CD4-positive, alpha-beta T cell treated with Interleukin-21 for 1 hour (primary cell): ENCODE results near the gene DBP.
"Not testable (repeated sequence)": the region's sequence is repeated elsewhere in the genome, so short reads cannot be mapped to it uniquely, and the experiment has no call there.

ENCODE experiments used
- DNase-seq: peaks from one replicate; pipeline ENCODE4 v3.0.0-alpha.2; 2020

DBP gene

DNA sequence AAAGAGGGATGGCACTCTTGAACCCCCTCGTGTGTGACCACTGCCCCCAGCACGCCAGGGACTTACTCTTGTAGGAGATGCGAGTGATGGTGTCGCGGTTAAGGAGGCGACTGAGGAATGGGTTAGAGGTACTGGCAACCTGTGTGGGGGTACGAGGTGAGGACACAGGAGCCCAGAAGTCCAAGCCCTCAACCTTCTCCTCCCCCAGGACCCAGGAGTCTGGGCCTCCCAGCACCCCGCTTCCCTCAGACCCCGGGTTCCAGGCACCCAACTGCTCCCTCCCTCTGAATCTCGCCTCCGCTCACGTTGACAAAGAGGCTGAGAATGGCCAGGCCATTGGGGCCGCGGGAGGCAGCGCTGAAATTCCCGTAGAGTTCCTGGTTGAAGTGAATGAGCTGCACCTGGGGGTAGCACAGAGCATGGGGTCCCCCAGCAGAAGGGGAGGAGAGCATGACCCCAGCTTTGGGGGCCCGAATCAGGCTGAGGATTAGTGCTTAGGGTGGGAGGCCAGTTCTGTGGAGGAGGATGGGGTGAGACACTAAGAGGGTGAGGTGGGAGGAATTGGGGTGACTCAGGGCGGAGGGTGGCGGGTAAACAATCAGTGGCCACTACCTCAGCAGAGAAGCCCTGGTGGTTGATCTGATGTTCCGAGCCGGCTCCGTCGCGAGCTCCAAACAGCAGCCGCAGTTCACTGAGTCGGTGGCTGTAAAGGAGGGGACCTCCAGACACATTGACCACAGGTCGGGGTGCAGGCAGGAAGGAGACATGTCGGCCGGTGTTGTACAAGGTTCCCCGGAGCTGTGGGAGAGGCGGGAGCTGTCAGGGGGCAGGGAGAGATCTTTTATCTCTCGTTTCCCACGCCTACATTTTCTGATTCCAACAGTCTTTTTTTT lies 2.5 kb upstream of the DBP start:
- DNase-seq, result peak; percentile 48

DNA sequence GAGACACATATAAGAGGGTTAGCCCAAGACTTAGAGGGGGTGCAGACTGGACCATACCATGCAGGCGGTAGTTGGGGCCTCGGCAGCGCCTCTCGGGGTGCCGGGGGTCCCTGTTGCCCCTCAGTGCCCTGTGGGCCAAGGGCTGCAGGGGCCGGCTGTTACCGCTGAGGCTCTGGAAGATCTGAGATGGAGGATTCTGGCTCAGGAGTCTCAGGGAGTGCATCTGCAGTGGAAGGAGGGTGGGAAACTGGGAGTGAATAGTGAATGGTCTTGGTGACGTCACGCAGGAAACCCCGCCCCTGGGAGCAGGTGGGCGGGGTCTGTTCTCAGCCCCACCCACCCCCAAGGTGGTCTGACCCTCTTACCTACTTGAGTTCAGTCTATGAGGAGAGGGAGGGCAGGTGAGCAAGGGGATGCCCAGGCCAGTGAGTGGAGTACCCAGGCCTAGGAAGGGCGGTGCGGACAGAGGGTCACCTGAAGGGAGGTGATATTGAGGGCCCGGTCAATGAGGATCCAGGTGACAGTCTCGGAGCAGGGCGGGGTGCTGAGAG lies 1.7 kb upstream of the DBP start:
- no peak for DNase-seq

DNA sequence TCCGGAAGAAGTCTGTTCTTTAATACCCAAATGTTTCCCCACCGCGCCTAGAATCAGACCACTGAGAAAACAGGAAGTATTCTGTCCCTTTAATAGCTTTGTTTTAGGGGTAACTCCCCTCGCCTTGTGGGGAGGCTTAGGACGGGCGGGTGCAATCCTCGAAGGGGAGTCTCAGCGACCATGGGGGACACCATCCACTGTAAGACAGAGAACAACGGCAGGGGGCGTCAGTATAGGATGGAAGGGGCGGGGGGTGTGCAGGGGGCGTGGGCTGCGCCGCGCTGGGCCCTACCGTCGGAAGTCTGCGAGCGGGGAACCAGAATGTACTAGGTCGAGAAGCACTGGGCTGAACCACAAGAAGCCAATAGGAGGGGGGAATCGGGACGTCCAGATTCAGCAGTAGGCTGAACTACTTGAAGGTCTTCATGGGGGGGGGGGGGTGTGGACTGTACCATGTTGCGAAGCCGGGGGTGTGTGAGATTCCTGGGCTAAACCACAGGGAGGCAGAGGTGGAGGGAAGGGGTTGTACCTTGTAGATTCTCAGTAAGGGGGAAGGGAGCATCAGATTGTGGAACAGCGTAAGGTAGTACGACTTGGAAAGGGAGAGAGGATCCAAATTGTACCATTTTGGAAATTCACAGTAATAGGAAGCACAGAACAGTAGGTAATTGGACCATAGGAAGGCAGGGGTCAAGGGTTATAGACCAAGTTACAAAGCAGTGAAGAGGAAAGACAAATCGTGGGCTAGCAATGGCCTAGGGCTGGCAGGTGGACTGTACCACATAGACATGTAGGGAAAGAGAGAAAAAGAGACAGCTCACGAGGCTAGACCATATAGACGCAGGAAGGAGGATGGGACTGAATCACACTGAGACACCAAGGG lies 1.0 kb upstream of the DBP start:
- peak; percentile 94 for DNase-seq

DNA sequence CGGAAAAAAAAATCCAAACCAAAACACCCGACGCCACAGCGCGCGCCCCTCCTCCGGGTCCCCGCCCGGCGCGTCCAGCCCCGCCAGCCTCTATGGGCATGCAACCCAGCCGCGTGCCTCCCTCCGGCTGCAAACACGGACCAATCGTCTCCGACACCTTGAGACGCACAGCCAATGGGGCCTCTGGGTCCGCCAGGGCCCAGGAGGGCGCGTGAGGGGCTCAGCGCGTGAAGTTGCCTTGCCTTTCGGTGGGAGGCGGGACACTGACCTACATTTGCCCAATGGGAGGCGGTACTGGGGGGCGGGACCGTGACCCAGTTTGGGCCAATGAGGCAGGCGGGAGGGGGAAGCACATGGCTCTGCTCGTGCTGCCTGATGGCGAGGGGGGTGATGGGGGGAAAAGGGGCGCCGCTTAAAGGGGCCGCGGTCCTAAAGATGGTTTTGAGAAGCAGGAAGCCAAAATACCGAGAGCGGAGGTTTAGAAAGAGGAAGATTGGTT lies 319 bp upstream of the DBP start:
- DNase-seq, result peak; percentile 100

DNA sequence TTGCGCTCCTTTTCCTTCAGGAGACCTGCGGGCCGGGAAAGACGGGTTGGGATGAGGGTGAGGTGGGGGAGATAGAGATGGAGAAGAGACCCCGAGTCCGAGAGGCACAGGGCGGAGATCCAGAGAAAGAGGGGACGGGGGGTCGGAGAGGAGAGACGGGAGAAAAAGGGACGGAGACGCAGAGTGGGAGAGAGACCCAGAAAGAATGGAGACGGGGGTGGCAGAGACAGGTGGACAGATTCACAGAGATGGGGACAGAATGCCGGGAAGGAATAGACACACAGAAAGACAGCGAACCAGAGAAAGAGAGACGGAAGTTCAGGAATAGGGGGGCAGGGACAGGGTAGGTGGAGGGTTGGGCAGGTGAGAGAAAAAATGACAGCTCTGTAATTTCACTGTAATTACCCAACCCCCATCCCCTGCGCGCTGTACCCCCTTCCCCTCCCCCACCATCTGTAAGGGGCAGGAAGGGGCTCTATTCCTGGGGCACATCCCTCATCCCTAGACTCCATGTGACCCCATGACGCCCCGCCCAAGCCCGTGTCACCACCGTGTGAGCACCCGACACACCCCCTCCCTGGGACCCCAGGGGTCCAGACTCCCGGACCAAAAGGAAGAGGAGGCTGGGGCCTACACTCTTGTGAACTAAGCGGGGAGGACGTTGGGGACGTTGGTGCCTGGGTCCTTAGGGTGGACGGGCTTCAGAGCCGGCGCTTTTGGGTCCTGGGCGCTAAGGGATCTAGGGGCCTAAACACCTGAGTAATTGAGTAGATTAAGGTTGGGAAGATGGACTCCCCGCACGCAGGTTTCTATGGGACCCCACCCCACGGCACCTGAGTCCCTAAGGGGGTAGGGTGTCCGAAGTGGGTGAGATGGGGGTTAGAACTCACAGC lies 967 bp downstream of the DBP start:
- peak; percentile 36 for DNase-seq

DNA sequence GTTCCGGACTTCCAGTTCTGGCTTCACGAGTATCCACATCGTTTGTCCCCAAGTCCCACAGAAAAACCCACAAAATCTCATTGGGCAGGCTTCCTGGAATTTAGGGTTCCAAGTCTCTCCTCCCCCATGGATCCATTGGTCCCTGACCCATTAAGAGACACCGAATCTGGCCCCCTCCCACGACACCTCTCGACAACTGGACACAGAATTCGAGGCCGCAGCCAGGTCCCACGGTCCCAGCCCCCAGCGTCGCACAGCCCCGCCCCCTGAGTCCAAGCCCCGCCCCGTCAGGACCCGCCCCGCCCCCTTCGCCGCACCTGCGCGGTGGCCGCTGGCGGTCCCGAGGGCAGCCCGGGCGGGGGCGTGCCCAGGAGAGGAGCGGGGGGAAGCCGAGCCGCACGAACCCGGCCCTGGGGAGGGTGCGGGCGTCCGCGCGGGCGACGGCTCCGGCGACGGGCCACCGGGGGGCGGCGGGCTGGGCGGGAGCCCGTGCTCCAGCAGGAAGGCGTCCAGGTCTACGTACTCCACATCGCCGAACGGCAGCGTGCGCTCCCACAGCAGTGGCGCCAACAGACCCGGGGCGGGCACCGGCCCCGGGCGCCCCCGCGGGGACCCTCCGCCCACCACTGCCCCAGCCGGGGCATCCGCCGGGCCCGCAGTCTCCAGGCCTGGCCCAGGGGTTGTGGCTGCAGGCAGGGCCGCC lies 1.8 kb downstream of the DBP start:
- peak; percentile 74 for DNase-seq

DNA sequence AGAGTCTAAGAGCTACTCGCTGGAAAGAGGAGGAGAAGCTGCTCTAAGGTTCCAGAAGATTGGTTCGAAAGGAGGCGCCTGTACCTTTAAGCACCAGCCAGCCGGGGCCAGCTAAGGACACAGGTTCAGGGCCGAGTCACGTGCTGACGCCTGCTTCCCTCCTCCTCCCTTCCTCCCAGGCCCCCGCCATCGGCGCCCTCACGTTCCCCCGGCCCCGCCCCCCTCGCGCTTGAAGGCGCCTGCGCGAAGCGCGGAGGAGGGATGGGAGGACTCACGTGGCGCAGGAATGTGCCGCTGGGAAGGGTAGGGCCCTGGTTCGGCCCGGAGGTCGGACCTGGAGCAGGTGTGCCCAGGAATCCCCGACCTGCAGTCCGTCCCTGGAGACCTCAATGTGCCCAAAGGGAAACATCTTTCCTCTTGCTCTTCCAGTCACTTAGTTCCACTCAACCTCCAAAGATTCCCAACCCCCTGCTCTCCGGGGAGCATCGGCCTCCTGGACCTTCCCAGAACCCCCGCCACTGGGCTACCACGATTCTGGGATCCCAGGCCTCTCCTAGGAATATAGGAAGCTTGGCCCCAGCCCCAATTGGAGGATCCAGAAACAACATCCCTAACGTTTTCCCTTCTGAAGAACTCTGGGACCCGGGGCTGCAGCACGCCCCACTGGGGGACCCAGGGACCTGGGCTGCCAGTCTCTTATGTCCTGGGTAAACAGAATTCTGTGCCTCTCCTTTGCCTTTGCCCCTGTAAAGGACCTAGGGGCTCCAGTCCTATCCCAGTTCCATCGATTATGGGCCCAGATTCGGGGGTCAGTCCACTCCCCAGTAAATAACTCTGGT lies 2.5 kb downstream of the DBP start:
- DNase-seq, result peak; percentile 93

DNA sequence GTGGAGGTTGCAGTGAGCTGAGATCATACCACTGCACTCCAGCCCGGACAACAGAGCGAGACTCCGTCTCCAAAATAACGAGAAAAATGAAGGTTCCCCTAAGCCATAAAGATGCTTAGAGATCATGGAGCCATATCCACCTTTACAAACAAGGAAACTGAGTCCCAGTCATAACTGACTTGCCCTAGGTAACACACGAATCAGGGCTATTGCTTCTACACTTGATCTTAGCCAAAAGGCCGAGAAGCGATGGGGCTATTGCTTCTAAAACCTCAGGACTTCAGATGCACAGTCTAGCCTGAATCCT lies 3.2 kb downstream of the DBP start:
- no peak for DNase-seq

DNA sequence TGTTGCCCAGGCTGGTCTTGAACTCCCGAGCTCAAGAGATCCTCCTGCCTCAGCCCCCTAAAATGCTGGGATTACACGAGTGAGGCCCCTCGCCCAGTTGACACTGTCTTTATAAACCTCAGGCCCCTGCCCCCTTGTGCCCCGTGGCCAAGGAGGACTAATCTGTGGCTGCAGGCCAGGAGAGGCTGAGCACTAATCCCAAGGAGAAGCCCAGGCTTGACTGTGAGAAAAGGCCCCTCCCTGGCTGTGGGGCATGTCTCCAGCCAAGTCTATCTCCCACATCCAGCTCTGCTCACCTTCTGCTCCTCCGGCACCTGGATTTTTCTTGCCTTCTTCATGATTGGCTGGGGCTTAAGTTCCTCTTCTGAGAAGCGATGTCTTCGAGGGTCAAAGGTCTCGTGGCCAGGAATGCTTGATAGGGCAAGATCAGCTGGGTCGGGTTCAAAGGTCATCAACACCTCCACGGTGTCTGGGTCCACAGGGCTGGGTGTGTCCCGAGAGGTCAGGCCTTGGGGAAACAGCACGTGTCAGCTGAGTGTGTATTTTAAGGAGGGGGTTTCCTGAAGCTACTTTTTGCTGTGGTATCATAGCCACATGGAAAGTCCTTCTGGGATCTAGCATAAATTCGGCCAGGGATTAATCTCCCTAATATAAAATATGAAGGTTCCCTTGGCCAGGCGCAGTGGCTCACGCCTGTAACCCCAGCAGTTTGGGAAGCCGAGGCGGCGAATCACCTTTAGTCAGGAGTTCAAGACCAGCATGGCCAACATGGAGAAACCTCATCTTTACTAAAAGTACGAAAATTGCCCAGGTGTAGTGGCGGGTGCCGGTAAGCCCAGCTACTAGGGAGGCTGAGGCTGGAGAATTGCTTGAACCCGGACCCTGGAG lies 3.8 kb downstream of the DBP start:
- DNase-seq, result no peak

DNA sequence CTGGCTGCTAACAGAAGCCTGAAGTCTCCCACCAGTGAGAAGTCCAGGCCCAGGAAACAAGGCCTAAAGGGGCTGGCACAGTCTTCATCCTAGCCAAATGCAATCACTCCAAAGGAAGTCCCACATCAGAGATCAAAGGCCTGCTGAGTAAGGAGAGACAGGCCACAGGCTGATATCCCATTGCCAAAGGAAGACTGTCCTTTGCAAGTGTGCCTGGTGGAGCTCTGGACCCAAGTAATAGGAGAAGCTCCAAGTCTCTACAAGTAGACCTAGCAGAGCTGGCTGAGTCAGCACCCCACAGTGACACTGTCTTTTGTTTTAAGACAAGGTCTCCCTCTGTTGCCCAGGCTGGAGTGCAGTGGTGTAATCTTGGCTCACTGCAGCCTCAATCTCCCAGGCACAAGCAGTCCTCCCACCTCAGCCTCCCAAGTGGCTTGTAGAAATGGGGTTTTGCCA lies 4.5 kb downstream of the DBP start:
- no peak for DNase-seq

DNA sequence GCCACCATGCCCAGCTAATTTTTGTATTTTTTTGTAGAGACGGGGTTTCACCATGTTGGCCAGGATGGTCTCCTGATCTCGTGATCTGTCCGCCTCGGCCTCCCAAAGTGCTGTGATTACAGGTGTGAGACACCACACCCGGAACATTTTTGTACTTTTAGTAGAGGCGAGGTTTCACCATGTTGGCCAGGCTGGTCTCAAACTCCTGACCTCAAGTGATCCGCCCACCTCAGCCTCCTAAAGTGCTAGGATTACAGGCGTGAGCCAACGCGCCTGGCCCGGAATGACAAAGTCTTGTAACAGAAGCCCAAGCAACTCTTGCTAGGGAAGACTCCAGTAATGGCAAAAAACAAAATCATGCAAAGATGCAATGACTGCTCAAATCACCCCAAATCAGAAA lies 4.9 kb downstream of the DBP start:
- DNase-seq, result not testable (repeated sequence)

DNA sequence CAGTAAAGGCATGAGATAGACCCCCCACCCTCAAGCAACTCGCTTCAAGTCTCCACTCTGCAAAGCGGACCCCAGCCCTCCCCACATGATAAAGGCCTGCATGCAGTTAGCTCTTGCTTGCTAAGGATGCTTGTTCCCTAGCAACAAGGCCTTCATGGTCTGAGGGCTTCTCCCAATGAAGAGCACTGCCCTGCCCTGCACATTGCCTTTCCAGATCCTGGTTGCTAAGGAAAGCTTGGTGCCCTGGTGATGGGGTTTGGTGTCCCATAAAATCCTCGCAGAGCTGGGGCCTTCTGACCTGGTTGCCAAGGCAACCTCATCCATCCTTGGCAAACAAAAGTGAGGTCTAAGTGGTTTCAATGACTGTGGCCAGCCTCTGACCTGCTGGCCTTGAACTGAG lies 6.0 kb downstream of the DBP start:
- DNase-seq, result no peak

DNA sequence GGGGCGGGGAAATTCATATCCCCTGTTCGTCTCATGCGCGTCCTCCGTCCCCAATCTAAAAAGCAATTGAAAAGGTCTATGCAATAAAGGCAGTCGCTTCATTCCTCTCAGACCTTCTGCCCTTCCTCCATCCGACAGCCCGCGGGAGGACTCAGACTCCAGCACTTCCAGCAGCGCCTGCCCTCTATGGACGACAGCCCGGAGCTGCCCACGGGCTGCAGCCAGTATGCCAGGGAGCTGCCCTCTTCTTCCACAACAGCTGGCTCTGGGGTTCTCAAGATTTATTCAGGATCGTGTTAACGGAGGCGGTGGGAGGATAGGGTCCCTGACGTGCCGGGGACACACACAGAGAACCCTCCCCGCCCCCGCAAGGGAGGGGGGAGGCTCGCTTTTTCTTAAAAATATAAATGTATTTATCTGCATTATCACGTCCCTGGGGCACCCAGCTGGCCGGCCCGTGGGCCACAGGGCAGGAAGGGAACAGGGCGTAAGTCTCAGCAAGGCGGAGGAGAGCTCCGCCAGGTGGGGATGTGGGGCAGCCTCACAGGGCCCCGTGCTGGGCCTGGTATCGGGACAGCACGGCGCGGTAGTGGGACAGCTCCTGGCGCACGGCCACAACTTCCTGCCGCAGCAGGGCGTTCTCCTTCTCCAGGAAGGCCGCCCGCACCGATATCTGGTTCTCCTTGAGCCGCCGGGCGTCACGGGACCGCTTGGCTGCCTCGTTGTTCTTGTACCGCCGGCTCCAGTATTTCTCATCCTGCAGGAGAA lies 6.7 kb downstream of the DBP start:
- DNase-seq, result no peak

DNA sequence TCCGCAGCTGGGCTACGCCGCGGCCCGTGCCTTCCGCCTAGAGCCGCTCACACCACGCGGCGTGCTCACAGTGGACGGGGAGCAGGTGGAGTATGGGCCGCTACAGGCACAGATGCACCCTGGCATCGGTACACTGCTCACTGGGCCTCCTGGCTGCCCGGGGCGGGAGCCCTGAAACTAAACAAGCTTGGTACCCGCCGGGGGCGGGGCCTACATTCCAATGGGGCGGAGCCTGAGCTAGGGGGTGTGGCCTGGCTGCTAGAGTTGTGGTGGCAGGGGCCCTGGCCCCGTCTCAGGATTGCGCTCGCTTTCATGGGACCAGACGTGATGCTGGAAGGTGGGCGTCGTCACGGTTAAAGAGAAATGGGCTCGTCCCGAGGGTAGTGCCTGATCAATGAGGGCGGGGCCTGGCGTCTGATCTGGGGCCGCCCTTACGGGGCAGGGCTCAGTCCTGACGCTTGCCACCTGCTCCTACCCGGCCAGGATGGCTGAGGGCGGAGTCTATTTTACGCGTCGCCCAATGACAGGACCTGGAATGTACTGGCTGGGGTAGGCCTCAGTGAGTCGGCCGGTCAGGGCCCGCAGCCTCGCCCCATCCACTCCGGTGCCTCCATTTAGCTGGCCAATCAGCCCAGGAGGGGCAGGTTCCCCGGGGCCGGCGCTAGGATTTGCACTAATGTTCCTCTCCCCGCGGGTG lies 7.4 kb downstream of the DBP start:
- no peak for DNase-seq

DNA sequence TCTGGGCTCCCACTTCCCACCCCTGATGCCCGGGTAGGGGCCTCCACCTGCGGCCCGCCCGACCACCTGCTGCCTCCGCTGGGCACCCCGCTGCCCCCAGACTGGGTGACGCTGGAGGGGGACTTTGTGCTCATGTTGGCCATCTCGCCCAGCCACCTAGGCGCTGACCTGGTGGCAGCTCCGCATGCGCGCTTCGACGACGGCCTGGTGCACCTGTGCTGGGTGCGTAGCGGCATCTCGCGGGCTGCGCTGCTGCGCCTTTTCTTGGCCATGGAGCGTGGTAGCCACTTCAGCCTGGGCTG lies 7.9 kb downstream of the DBP start:
- no peak for DNase-seq

DNA sequence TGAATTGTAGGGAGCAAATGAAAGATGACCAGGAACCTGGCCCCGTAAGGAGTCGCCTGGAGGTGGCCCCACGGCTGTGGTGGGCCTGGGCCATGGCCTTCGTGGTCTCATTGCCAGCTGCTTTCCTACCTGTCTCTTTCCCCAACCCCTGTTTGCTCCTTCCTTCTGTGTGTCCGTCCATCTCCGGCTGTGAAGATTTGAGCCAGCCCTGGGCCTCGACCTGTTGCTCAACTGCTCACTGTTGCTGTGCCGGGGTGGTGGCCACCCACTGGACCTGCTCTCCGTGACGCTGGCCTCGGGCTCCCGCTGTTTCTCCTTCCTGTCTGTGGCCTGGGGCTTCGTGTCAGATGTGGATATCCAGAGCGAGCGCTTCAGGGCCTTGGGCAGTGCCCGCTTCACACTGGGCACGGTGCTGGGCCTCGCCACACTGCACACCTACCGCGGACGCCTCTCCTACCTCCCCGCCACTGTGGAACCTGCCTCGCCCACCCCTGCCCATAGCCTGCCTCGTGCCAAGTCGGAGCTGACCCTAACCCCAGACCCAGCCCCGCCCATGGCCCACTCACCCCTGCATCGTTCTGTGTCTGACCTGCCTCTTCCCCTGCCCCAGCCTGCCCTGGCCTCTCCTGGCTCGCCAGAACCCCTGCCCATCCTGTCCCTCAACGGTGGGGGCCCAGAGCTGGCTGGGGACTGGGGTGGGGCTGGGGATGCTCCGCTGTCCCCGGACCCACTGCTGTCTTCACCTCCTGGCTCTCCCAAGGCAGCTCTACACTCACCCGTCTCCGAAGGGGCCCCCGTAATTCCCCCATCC lies 8.5 kb downstream of the DBP start:
- DNase-seq, result no peak

DNA sequence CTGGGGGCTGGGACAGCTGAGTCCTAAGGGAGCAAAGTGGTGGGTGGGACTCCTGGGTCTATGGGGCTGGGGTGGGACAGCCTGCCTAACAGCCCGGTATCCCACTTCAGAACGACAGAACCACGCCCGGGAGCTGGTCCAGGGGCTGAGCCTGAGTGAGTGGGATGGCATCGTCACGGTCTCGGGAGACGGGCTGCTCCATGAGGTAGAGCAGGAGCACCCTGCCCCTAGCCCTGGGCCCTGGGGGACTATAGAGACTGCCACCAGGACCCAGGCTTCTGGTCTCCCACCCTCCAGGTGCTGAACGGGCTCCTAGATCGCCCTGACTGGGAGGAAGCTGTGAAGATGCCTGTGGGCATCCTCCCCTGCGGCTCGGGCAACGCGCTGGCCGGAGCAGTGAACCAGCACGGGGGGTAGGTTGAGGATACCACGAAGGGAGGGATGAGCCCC lies 9.3 kb downstream of the DBP start:
- no peak for DNase-seq
